Esophagus squamous epithelium (tissue), 4 donors: Measurements from ENCODE around the gene PHF3.

Source experiments
- POLR2A ChIP-seq, 4 donors: fragments of 450-650 bp; IDR thresholded peaks; one replicate each; pipeline ENCODE4 v1.6.1; 2017; ENCODE audit warnings: antibody characterized with exemption in 4 of 4, mild to moderate bottlenecking in 4 of 4, moderate library complexity in 3 of 4
- TF ChIP-seq, protein P1 (sequence below), 6 experiments: fragments of 450-650 bp in 4 of 6; fragments of 200-600 bp in 2 of 6; sonication (generic) in 2 of 6; IDR thresholded peaks; one replicate each; pipeline ENCODE4 v1.5.1; 2016 to 2019; ENCODE audit warnings: antibody characterized with exemption in 6 of 6, mild to moderate bottlenecking in 4 of 6, moderate library complexity in 4 of 6

GRCh38 chr6:63597141-63598048 is 38.2 kb upstream of the PHF3 start:
- no peak for TF ChIP-seq POLR2A (IDR thresholded peaks at IDR 0.05)
- TF ChIP-seq, protein P1, sequence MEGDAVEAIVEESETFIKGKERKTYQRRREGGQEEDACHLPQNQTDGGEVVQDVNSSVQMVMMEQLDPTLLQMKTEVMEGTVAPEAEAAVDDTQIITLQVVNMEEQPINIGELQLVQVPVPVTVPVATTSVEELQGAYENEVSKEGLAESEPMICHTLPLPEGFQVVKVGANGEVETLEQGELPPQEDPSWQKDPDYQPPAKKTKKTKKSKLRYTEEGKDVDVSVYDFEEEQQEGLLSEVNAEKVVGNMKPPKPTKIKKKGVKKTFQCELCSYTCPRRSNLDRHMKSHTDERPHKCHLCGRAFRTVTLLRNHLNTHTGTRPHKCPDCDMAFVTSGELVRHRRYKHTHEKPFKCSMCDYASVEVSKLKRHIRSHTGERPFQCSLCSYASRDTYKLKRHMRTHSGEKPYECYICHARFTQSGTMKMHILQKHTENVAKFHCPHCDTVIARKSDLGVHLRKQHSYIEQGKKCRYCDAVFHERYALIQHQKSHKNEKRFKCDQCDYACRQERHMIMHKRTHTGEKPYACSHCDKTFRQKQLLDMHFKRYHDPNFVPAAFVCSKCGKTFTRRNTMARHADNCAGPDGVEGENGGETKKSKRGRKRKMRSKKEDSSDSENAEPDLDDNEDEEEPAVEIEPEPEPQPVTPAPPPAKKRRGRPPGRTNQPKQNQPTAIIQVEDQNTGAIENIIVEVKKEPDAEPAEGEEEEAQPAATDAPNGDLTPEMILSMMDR (IDR thresholded peaks at IDR 0.05): no peak
